IMR-90 (cell line): ENCODE results near the gene MMRN2. TPM values are rescaled to one million over a fixed set of nuclear protein-coding genes. Genes with fewer than 3 reads are reported as not detected.
A peak's percentile ranks its signal among the peaks of the same experiment; 100 is the strongest.

ENCODE experiments used
- ATAC-seq: fragments of 200-7000 bp; cut with Tn5 transposase; 2 replicates; pipeline ENCODE4 v1.9.1; 2020; ENCODE audit warnings: low read depth, mild to moderate bottlenecking, moderate library complexity
- BruUV-seq: library from RNA; stranded (reverse); fragments of 400-500 nt; replicated peaks from 2 replicates; lab custom pipeline; 2021; lab: Mats Ljungman, UMichigan
- CTCF ChIA-PET: fragments of 300-600 bp; formaldehyde crosslinking; extraction: SDS; loops from one replicate; lab custom pipeline; 2021; ENCODE audit warnings: antibody characterized with exemption; lab: Yijun Ruan, JAX
- POLR2A ChIA-PET: fragments of 300-600 bp; sonication (Branson Sonifier 250); formaldehyde crosslinking; loops from one replicate; lab custom pipeline; 2022; ENCODE audit warnings: antibody characterized with exemption; ENCODE audit not compliant: unreplicated experiment; lab: Charles Lee
- DNase-seq: peaks from one replicate; pipeline ENCODE4 v3.0.0; 2013
- H2AFZ ChIP-seq: replicated peaks from 2 replicates; pipeline ENCODE3; 2013; ENCODE audit warnings: low read length, mild to moderate bottlenecking; ENCODE audit not compliant: poor library complexity
- H2AK5ac ChIP-seq: 2 replicates; pipeline ENCODE4 v1.6.1; 2013; ENCODE audit warnings: low read depth, low read length, inconsistent platforms
- H2AK9ac ChIP-seq: replicated peaks from 2 replicates; pipeline ENCODE3; 2013; ENCODE audit warnings: mild to moderate bottlenecking, low read depth, low read length, moderate library complexity; ENCODE audit not compliant: poor library complexity
- H2BK120ac ChIP-seq: 2 replicates; pipeline ENCODE4 v1.6.1; 2013; ENCODE audit warnings: low read depth, low read length, inconsistent platforms
- H2BK15ac ChIP-seq: 3 replicates; pipeline ENCODE4 v1.6.1; 2013; ENCODE audit warnings: low read depth, low read length, inconsistent platforms
- H2BK20ac ChIP-seq: 2 replicates; pipeline ENCODE4 v1.6.1; 2013; ENCODE audit warnings: low read depth, mild to moderate bottlenecking, inconsistent platforms, low read length, moderate library complexity
- H2BK5ac ChIP-seq: 2 replicates; pipeline ENCODE4 v1.6.1; 2013; ENCODE audit warnings: mild to moderate bottlenecking, low read depth, low read length, inconsistent platforms; ENCODE audit not compliant: poor library complexity, severe bottlenecking
- H3K14ac ChIP-seq: replicated peaks from 2 replicates; pipeline ENCODE4 v1.6.1; 2013; ENCODE audit warnings: low read depth, low read length, inconsistent platforms
- H3K18ac ChIP-seq: 2 replicates; pipeline ENCODE4 v1.6.1; 2013; ENCODE audit warnings: low read depth, low read length, control low read depth
- H3K23ac ChIP-seq: 2 replicates; pipeline ENCODE4 v1.6.1; 2013; ENCODE audit warnings: low read depth, low read length, inconsistent platforms
- H3K27ac ChIP-seq: 2 replicates; pipeline ENCODE4 v1.5.1; 2013; ENCODE audit warnings: mild to moderate bottlenecking, control low read depth, low read length; ENCODE audit not compliant: insufficient read depth
- H3K27me3 ChIP-seq: 2 replicates; pipeline ENCODE4 v1.6.1; 2013; ENCODE audit warnings: low read length; ENCODE audit not compliant: control insufficient read depth, insufficient read depth
- H3K36me3 ChIP-seq: 2 replicates; pipeline ENCODE4 v1.6.1; 2013; ENCODE audit warnings: low read length, mixed read lengths; ENCODE audit not compliant: control insufficient read depth, insufficient read depth
- H3K4ac ChIP-seq: 2 replicates; pipeline ENCODE4 v1.6.1; 2013; ENCODE audit warnings: low read depth, low read length, inconsistent platforms
- H3K4me1 ChIP-seq: 2 replicates; pipeline ENCODE4 v1.6.1; 2013; ENCODE audit warnings: low read length, mixed read lengths; ENCODE audit not compliant: control insufficient read depth, insufficient read depth
- H3K4me2 ChIP-seq: 2 replicates; pipeline ENCODE4 v1.6.1; 2013; ENCODE audit warnings: low read depth, mild to moderate bottlenecking, control low read depth, low read length, moderate library complexity
- H3K4me3 ChIP-seq: 2 replicates; pipeline ENCODE4 v1.5.1; 2013; ENCODE audit warnings: low read depth, mild to moderate bottlenecking, control low read depth, low read length, moderate library complexity; ENCODE audit not compliant: insufficient read depth
- H3K56ac ChIP-seq: 2 replicates; pipeline ENCODE4 v1.6.1; 2013; ENCODE audit warnings: low read length, inconsistent platforms; ENCODE audit not compliant: insufficient read depth; ENCODE audit errors: extremely low read depth
- H3K79me1 ChIP-seq, 2 experiments: 2 replicates each; pipeline ENCODE4 v1.6.1; 2013; ENCODE audit warnings: low read length in 2 of 2, inconsistent platforms in 1 of 2, low read depth in 1 of 2
- H3K9ac ChIP-seq: 2 replicates; pipeline ENCODE4 v1.6.1; 2013; ENCODE audit warnings: low read depth, low read length, control low read depth
- H3K9me1 ChIP-seq: 2 replicates; pipeline ENCODE4 v1.6.1; 2013; ENCODE audit warnings: low read length, inconsistent platforms; ENCODE audit not compliant: insufficient read depth
- H3K9me3 ChIP-seq: 2 replicates; pipeline ENCODE4 v1.6.1; 2013; ENCODE audit warnings: low read length; ENCODE audit not compliant: control insufficient read depth, insufficient read depth
- H4K20me1 ChIP-seq: 2 replicates; pipeline ENCODE4 v1.6.1; 2013; ENCODE audit warnings: low read length, inconsistent platforms; ENCODE audit not compliant: insufficient read depth
- H4K5ac ChIP-seq: 2 replicates; pipeline ENCODE4 v1.6.1; 2013; ENCODE audit warnings: mild to moderate bottlenecking, low read depth, low read length, control low read depth
- H4K8ac ChIP-seq, 2 experiments: 2 replicates each; pipeline ENCODE4 v1.6.1; 2013; ENCODE audit warnings: low read depth in 2 of 2, low read length in 2 of 2, control low read depth in 1 of 2, inconsistent platforms in 1 of 2
- H4K91ac ChIP-seq: 2 replicates; pipeline ENCODE4 v1.6.1; 2013; ENCODE audit warnings: low read depth, low read length, inconsistent platforms; ENCODE audit not compliant: insufficient read depth
- CEBPB ChIP-seq: IDR thresholded peaks from 2 replicates; pipeline ENCODE4 v1.6.1; 2012; ENCODE audit warnings: low read depth, low read length, improper control_type of control experiment
- CTCF ChIP-seq: conservative IDR thresholded peaks from 2 replicates; pipeline ENCODE4 v1.5.1; 2012; ENCODE audit warnings: mild to moderate bottlenecking, low read depth, low read length, improper control_type of control experiment
- ELK1 ChIP-seq: fragments of 150-350 bp; IDR thresholded peaks from 2 replicates; pipeline ENCODE4 v1.6.1; 2016; ENCODE audit warnings: low read depth, mild to moderate bottlenecking, low read length, moderate library complexity, borderline replicate concordance
- FOS ChIP-seq: fragments of 150-350 bp; IDR thresholded peaks from 2 replicates; pipeline ENCODE4 v1.6.1; 2016; ENCODE audit warnings: low read depth, low read length
- MAFK ChIP-seq: IDR thresholded peaks from 2 replicates; pipeline ENCODE4 v1.6.1; 2012; ENCODE audit warnings: low read depth, low read length, improper control_type of control experiment
- MAZ ChIP-seq: IDR thresholded peaks from 2 replicates; pipeline ENCODE4 v1.6.1; 2012; ENCODE audit warnings: low read depth, mild to moderate bottlenecking, low read length, improper control_type of control experiment, moderate library complexity, borderline replicate concordance
- MXI1 ChIP-seq: IDR thresholded peaks from 2 replicates; pipeline ENCODE4 v1.6.1; 2012; ENCODE audit warnings: low read depth, mild to moderate bottlenecking, low read length, moderate library complexity, borderline replicate concordance
- NFE2L2 ChIP-seq: fragments of 150-350 bp; IDR thresholded peaks from 2 replicates; pipeline ENCODE4 v1.6.1; 2016; ENCODE audit warnings: low read depth, mild to moderate bottlenecking, low read length
- POLR2A ChIP-seq: IDR thresholded peaks from 2 replicates; pipeline ENCODE4 v1.6.1; 2012; ENCODE audit warnings: mild to moderate bottlenecking, low read depth, low read length
- RCOR1 ChIP-seq: IDR thresholded peaks from 2 replicates; pipeline ENCODE4 v1.6.1; 2012; ENCODE audit warnings: mild to moderate bottlenecking, low read length, improper control_type of control experiment; ENCODE audit not compliant: insufficient replicate concordance
- RFX5 ChIP-seq: IDR thresholded peaks from 2 replicates; pipeline ENCODE4 v1.8.0; 2012; ENCODE audit warnings: low read depth, mild to moderate bottlenecking, low read length, moderate library complexity
- SMC3 ChIP-seq: fragments of 150-350 bp; IDR thresholded peaks from 2 replicates; pipeline ENCODE4 v1.6.1; 2016; ENCODE audit warnings: low read depth, mild to moderate bottlenecking, antibody characterized with exemption, low read length, moderate library complexity
- USF2 ChIP-seq: fragments of 150-350 bp; IDR thresholded peaks from 2 replicates; pipeline ENCODE4 v1.6.1; 2017; ENCODE audit warnings: mild to moderate bottlenecking, antibody characterized with exemption, low read length, low read depth
- WGBS, 2 experiments: methylation state at CpG; one replicate each; pipeline versions ENCODE4 v1.1.5 to v1.1.7; 2013; ENCODE audit warnings: missing lambda C conversion rate in 2 of 2; ENCODE audit not compliant: insufficient read length in 1 of 2; ENCODE audit errors: extremely low coverage in 2 of 2; 5-methylcytosine and 5-hydroxymethylcytosine counted together
- dilution Hi-C: fragments of 300-500 bp; cut with HindIII; formaldehyde crosslinking; loops from one replicate; pipeline ENCODE4 v1.14.3; 2018; ENCODE audit warnings: low sequenced_read_pairs; ENCODE audit not compliant: unreplicated experiment
- in situ Hi-C: fragments of 300-500 bp; cut with MboI; formaldehyde crosslinking; loops from 3 replicates; pipeline ENCODE4 v1.14.3; 2019; ENCODE audit warnings: low sequenced_read_pairs, inconsistent platforms, mixed read lengths
- intact Hi-C: fragments of 100-400 bp; cut with micrococcal nuclease; formaldehyde crosslinking; loops from 2 replicates; pipeline ENCODE4 v1.10.0; 2022
- polyA plus RNA-seq, 3 experiments: library from polyadenylated mRNA; depleted of rRNA; stranded (reverse); fragments of >200 nt; gene quantifications; 2 replicates each; pipeline ENCODE4 v1.2.3, GENCODE V29; 2012; ENCODE audit warnings: low replicate concordance in 1 of 3
- total RNA-seq: library from RNA; depleted of rRNA; stranded (reverse); fragments of >200 nt; gene quantifications from 2 replicates; pipeline ENCODE4 v1.2.3, GENCODE V29; 2012

Gene MMRN2
- total and polyA plus RNA-seq, 2 of the 4 experiments (the other 2 are of a cell fraction): 1.6 to 1.8 TPM

- ATAC-seq (peak; percentile 83), DNase-seq (peak; percentile 65)
- Histone ChIP-seq H3K14ac (peak overlapping the region; percentile 75), H3K27ac (no peak overlapping the region; the same call in 1 of the 2 replicates), H2AK9ac (peak overlapping the region; percentile 99), H3K36me3 (no peaks in the 10 kb centered on the region), H3K56ac (no peak overlapping the region), H3K4me3 (no peak overlapping the region), H3K27me3 (no peaks in the 10 kb centered on the region), H3K4me2 (no peak overlapping the region), H4K5ac (peak overlapping the region; percentile 72; the same call in 1 of the 2 replicates), H2BK20ac (peak overlapping the region; percentile 29; the same call in 1 of the 2 replicates), H2AFZ (peak overlapping the region; percentile 92), H3K9ac (no peak overlapping the region), H3K9me1 (peaks cover 12% of the 10 kb centered on the region), H4K8ac (peak overlapping the region; percentile 89 to 96; a peak in 3 of 4 replicates), H3K23ac (no peak overlapping the region), H4K20me1 (no peaks in the 10 kb centered on the region), H3K4ac (peak overlapping the region; percentile 97), H2BK15ac (peak overlapping the region; percentile 80; the same call in 2 of the 3 replicates), H3K18ac (no peak overlapping the region), H2AK5ac (peak overlapping the region; percentile 98), H4K91ac (peak overlapping the region; percentile 96; the same call in 1 of the 2 replicates), H3K79me1 (peaks cover 0 to 13% of the 10 kb centered on the region in 2 experiments; a peak in 1 of 4 replicates), H2BK5ac (peak overlapping the region; percentile 25), H3K4me1 (peaks cover 14% of the 10 kb centered on the region), H2BK120ac (peak overlapping the region; percentile 98), H3K9me3 (no peaks in the 10 kb centered on the region)
- intact Hi-C loops (no loop called here), dilution Hi-C loops (no loop called here), in situ Hi-C loops (no loop called here)
- ChIA-PET CTCF (interaction anchor here (0.6 to 1.1 kb wide), 3 partner anchors 78 to 272 kb away, joined by 3 to 6 read pairs (median 3); no protein-coding TSS in a partner anchor), POLR2A (no interaction called here)
- WGBS, 2 experiments: 88% methylated on average over 17 of the region's 37 CpGs; no CpG with 5 or more reads in 1 of the 2 experiments
- no TSS peak for BruUV-seq
- no peak for TF ChIP-seq FOS
- TF ChIP-seq CTCF: peak; percentile 86
- TF ChIP-seq CEBPB: no peak
- TF ChIP-seq MXI1: no peak
- no peak for TF ChIP-seq USF2
- no peak for TF ChIP-seq NFE2L2
- no peak for TF ChIP-seq RCOR1
- peak; percentile 63 for TF ChIP-seq SMC3
- no peak for TF ChIP-seq RFX5
- peak; percentile 89 for TF ChIP-seq MAZ
- no peak for TF ChIP-seq POLR2A
- TF ChIP-seq MAFK: no peak
- TF ChIP-seq ELK1: no peak
Observed at GRCh38 chr10:86960003-86960862, 2.8 kb upstream of the MMRN2 start.
